Measurements from ENCODE around the gene THEMIS. TPM values are rescaled to one million over a fixed set of nuclear protein-coding genes. Genes with fewer than 3 reads are reported as not detected.
"Not testable (repeated sequence)": the region's sequence is repeated elsewhere in the genome, so short reads cannot be mapped to it uniquely, and the experiment has no call there.

THEMIS gene
- total RNA-seq, 3 donors from 2014 or later = 0.96 to 2.6 (median 1.3) TPM

GRCh38 chr6:127790571-127790970 is 110.3 kb downstream of the THEMIS start:
- intact Hi-C loops (cut with DNase I; ENCODE audit: low total_unique reads) = no loop called here
- TF ChIP-seq CTCF (IDR thresholded peaks at IDR 0.05) (no peak), POLR2AphosphoS5 (IDR thresholded peaks at IDR 0.05) (no peak), POLR2A (IDR thresholded peaks at IDR 0.05) (no peak)
- DNase-seq (ENCODE audit: low spot score in 2 of 2) = no peak

GRCh38 chr6:127786109-127786508 is 114.7 kb downstream of the THEMIS start:
- no peaks in the 10 kb centered on the region for H3K9me3 ChIP-seq
- TF ChIP-seq POLR2A (IDR thresholded peaks at IDR 0.05) = no peak
- no peak for TF ChIP-seq CTCF (IDR thresholded peaks at IDR 0.05)
- no peak for TF ChIP-seq POLR2AphosphoS5 (IDR thresholded peaks at IDR 0.05)
- no peaks in the 10 kb centered on the region for H3K4me1 ChIP-seq
- H3K27ac ChIP-seq = no peak overlapping the region
- H3K36me3 ChIP-seq = no peaks in the 10 kb centered on the region
- H3K4me3 ChIP-seq = no peak overlapping the region
- intact Hi-C loops (cut with DNase I; ENCODE audit: low total_unique reads) = no loop called here
- H3K27me3 ChIP-seq = no peaks in the 10 kb centered on the region
- DNase-seq (ENCODE audit: low spot score in 2 of 2) = no peak

More at GRCh38 chr6:127790571-127790970, 110.3 kb downstream of the THEMIS start:
- H3K27me3 ChIP-seq = no peaks in the 10 kb centered on the region
- H3K4me3 ChIP-seq = no peak overlapping the region
- no peaks in the 10 kb centered on the region for H3K9me3 ChIP-seq
- H3K4me1 ChIP-seq = no peaks in the 10 kb centered on the region
- H3K36me3 ChIP-seq = no peaks in the 10 kb centered on the region
- H3K27ac ChIP-seq = no peak overlapping the region

GRCh38 chr6:127784468-127784867 is 116.4 kb downstream of the THEMIS start:
- DNase-seq (ENCODE audit: low spot score in 2 of 2) = no peak
- intact Hi-C loops (cut with DNase I; ENCODE audit: low total_unique reads) = no loop called here
- H3K4me1 ChIP-seq = no peaks in the 10 kb centered on the region
- TF ChIP-seq CTCF (IDR thresholded peaks at IDR 0.05) (no peak), POLR2AphosphoS5 (IDR thresholded peaks at IDR 0.05) (no peak), POLR2A (IDR thresholded peaks at IDR 0.05) (no peak)
- no peak overlapping the region for H3K27ac ChIP-seq
- no peaks in the 10 kb centered on the region for H3K9me3 ChIP-seq
- H3K4me3 ChIP-seq = no peak overlapping the region
- no peaks in the 10 kb centered on the region for H3K36me3 ChIP-seq
- H3K27me3 ChIP-seq = no peaks in the 10 kb centered on the region

- DNase-seq (ENCODE audit: low spot score in 2 of 2); H3K4me1 ChIP-seq; H3K36me3 ChIP-seq; H3K4me3 ChIP-seq; H3K9me3 ChIP-seq; intact Hi-C loops (cut with DNase I; ENCODE audit: low total_unique reads); H3K27ac ChIP-seq; H3K27me3 ChIP-seq: not testable (repeated sequence)
These were observed 119.1 kb downstream of the THEMIS start for GRCh38 chr6:127781636-127782272.

- no peaks in the 10 kb centered on the region for H3K27me3 ChIP-seq
- DNase-seq (ENCODE audit: low spot score in 2 of 2) = no peak
These were observed 124.5 kb downstream of the THEMIS start for GRCh38 chr6:127776320-127776719.

More at GRCh38 chr6:127776320-127776719, 124.5 kb downstream of the THEMIS start:
- Histone ChIP-seq H3K27ac (no peak overlapping the region), H3K9me3 (no peaks in the 10 kb centered on the region), H3K4me3 (no peak overlapping the region), H3K36me3 (no peaks in the 10 kb centered on the region), H3K4me1 (no peaks in the 10 kb centered on the region)
- TF ChIP-seq CTCF (IDR thresholded peaks at IDR 0.05) = no peak
- no peak for TF ChIP-seq POLR2A (IDR thresholded peaks at IDR 0.05)
- TF ChIP-seq POLR2AphosphoS5 (IDR thresholded peaks at IDR 0.05) = no peak
- intact Hi-C loops (cut with DNase I; ENCODE audit: low total_unique reads) = no loop called here
